Measurements from ENCODE around the gene FIGLA.
A peak's percentile ranks its signal among the peaks of the same experiment; 100 is the strongest.
"Not testable (repeated sequence)": the region's sequence is repeated elsewhere in the genome, so short reads cannot be mapped to it uniquely, and the experiment has no call there.

FIGLA gene

DNA sequence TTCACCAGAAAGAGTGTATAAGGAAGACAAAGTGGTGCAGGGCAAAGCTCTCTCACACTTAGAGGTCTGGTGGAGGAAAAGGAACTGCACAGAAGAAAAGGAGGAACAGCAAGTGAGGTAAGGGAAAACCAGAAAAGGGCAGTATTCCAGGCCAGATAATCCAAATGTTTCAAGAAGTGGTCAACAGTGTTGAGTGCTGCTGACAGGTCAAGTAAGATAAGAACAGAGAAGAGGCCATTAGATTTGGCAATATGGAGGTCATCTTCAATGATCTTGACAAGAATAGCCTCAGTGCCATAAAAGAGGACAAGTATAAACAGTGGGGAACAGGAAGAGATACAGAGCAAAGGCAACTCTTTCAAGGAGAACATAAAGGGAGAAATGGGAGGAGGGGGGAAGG lies 37.4 kb downstream of the FIGLA start:
- TF ChIP-seq GATA1 (IDR thresholded peaks at IDR 0.05; ENCODE audit: low read depth, low read length) = no peak
- TF ChIP-seq POLR2A (IDR thresholded peaks at IDR 0.05; ENCODE audit: low read length) = no peak
- DNase-seq = no peak

DNA sequence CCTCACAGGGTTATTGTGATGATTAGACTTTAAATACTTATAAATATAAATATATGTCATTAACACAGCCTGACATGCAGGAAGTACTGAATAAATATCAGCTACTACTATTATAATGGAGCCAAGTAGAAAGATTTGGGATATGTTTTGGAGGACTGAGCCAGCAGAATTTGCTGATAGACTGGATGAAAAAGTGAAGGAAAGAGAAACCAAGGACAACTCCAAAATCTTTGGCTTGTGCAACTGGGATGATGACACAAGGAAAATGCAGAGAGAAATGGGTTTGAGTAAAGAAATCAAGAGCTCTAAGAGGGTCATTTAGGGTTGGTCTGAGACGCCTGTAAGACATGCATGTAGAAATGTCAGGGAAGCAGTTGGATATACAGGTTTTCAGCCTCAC lies 38.0 kb downstream of the FIGLA start:
- TF ChIP-seq GATA1 (IDR thresholded peaks at IDR 0.05; ENCODE audit: low read depth, low read length) (no peak), POLR2A (IDR thresholded peaks at IDR 0.05; ENCODE audit: low read length) (no peak)
- no peak for DNase-seq

DNA sequence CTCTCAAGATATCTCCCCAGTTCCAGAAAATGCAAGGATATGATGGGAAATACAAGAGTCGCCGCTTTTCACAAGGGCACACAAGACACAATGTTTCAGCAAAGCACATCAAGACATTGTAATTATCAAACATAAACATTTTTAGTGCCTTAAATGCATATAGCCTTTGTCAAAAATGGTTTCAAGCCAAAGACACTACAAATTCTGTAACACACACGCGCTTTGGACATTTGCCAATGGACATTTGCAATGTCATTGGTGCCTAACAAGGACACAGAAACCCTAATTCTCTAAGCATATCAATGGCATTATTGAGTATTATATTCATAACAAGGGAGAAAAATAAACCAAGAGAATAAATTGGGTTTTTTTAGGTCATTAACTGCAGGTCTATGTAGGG lies 38.6 kb downstream of the FIGLA start:
- TF ChIP-seq POLR2A (IDR thresholded peaks at IDR 0.05; ENCODE audit: low read length) (no peak), GATA1 (IDR thresholded peaks at IDR 0.05; ENCODE audit: low read depth, low read length) (no peak)
- peak; percentile 82 to 88 for DNase-seq

DNA sequence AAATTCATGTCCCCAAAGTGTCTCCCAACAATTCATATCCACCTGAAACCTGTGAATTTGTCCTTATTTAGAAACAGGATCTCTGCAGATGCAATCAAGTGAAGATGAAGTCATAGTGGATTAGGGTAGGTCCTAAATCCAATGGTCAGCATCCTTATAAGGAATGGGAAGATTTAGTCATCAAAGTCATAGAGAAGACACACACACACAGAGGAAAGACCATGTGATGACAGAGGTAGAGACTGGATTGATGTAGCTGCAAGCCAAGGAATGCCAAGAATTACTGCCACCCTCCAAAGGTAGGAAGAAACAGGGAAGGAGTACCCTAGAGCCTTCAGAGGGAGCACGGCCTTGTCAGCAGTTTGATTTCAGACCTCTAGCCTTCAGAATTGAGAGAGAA lies 40.1 kb downstream of the FIGLA start:
- no peak for TF ChIP-seq GATA1 (IDR thresholded peaks at IDR 0.05; ENCODE audit: low read depth, low read length)
- no peak for TF ChIP-seq POLR2A (IDR thresholded peaks at IDR 0.05; ENCODE audit: low read length)
- no peak for DNase-seq

DNA sequence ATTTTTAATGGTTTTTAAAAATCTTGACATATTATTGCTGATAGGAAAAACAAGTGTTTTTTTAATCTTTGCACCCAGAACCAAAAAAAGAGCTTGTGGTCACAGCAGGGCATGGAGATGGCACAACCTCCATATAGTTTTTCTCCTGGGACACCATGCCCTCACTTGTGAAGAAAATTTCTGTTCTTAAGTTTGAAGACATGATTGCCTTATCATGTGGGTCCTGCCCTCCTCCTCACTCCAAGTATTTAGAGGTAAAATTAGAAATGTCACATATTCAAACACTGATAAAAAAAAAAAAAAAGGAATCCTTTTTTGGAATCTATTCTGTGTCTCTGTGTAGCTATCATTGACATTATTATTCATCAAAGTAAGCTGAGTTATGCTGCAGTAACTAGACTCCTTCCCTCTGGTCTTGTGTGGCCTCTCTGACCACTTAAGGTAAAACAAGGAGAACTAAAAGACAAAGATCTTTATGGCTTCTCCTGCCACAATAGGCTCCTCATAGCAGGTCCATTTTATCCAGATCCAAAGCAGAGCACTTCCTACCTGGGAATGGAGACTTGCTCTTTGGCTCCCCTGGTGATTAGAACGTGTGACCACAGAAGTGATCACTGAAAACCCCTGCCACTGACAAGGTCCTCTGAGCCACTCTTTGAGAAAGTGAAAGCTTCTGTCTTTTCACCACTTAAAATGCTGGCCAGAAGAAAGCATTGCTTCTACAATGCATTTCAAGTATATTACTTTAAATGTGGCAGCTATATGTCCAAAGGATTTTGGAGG lies 42.2 kb downstream of the FIGLA start:
- no peak for TF ChIP-seq POLR2A (IDR thresholded peaks at IDR 0.05; ENCODE audit: low read length)
- TF ChIP-seq GATA1 (IDR thresholded peaks at IDR 0.05; ENCODE audit: low read depth, low read length) = no peak
- DNase-seq = peak; percentile 14

DNA sequence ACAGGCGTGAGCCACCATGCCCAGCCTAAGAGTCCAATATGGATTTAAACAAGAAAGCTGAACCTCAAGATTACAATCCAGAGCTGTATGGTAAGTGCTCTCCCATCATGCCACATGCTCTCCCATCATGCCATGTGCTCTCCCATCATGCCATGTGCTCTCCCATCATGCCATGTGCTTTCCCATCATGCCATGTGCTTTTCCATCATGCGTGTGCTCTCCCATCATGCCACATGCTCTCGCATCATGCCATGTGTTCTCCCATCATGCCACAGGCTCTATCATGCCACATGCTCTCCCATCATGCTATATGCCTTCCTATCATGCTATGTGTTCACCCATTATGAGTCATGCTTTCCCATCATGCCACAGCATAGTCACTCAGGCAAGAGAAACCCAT lies 43.2 kb downstream of the FIGLA start:
- DNase-seq = peak in 1 of 2 experiments; percentile 9
- TF ChIP-seq POLR2A (IDR thresholded peaks at IDR 0.05; ENCODE audit: low read length) = no peak
- TF ChIP-seq GATA1 (IDR thresholded peaks at IDR 0.05; ENCODE audit: low read depth, low read length) = no peak

DNA sequence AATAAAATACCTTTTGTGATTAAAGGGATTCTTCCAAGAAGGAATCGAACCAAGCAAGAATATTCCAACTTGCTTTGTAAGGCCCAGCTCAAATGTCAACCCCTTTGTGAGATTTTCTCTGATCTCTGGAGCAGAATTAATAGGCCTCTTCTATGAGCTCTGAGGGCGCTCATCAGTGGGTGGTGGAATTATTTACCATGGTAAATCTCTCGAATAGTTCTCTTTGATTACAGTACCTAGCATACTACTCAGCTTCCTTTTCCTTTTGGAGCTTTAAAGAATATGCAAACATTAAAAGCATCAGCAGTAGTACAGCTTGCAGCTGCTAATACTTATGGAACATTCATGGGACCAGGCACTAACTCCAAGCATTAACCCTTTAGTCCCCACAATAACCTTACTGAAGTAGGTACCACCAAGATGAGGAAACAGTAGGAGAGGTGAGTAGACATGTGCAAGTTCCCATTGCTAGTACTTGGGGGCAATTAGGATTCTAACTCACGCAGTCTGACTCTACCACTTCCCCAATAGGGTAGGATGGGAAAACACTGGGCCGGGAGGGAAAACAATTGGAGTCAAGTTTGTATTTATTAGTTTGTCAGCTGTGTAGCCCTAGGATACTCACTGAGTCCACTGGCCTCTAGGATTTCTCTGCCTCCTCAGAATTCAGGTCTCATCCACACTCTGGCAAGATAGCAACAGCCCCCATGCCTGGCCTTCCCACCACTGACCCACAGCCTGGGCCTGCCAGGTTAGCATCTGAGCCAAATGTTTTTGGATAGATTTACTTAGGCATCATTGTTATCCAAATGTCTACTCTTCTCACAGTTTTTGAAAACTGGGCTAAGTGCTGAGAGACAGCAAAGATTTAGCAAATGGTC lies 44.1 kb downstream of the FIGLA start:
- no peak for TF ChIP-seq GATA1 (IDR thresholded peaks at IDR 0.05; ENCODE audit: low read depth, low read length)
- no peak for TF ChIP-seq POLR2A (IDR thresholded peaks at IDR 0.05; ENCODE audit: low read length)
- no peak for DNase-seq

DNA sequence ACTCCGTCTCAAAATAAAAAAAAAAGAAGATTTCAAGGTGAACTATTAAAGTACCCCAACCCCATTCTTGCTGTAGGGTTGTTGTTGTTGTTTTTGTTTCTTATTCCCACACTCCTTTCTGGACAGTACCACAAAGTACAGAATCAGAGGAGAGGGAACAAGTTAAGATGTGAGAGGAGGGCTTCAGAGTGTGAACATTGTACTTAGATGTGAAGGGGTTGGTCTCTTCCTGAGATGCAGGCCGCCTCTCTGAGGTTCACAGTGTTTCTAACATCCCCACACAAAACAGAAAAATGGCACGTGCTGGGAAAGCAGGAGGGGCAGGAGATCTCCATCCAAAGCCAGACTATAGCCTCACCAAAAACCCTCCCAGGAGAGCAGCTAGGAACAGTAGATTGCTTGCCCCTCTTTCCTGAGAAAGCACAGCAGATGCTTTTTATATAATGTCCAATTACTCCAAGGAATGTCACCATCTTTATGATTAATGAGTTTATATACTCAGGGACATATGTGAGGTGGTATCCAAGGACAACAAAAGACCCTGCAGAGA lies 45.1 kb downstream of the FIGLA start:
- no peak for DNase-seq

DNA sequence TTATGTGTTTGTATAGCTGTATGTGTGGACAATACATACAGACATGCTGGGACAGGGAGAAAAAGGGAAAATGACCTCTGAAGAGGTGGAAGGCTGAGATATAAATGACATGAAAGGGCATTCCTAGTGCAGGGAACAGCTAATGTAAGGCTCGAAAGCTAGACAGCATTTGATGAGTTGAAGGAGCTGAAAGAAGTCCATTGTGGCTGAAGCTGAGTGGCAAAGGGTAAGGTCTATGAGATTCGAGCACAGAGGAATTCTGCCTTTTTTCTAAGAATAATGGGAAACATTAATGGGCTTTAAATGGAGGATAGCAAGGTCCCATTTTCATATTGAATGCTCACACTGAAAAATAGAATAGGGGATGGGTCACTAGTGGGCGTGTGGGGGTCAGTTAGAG lies 46.0 kb downstream of the FIGLA start:
- DNase-seq = no peak
- TF ChIP-seq POLR2A (IDR thresholded peaks at IDR 0.05; ENCODE audit: low read length) (no peak), GATA1 (IDR thresholded peaks at IDR 0.05; ENCODE audit: low read depth, low read length) (no peak)

More for the DNA sequence above, 45.1 kb downstream of the FIGLA start:
- TF ChIP-seq POLR2A (IDR thresholded peaks at IDR 0.05; ENCODE audit: low read length) = no peak
- no peak for TF ChIP-seq GATA1 (IDR thresholded peaks at IDR 0.05; ENCODE audit: low read depth, low read length)

DNA sequence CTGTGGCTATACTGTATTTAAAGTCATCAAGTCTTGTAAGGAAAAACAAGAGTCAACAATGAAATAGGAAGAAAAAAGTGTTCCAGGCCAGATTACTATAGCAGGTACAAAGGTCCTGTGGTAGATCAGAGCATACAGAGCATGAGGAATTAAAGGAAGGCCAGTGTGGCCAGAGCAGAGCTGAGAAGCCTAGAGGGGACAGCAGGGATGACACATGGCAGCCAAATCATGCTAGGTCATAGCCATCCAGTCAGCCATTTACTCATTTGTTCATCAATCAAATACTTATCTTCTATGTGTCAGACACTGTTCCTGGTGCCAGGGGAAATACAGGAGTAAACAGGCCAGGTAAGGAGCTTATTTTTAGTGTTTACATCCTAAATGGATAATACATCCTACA lies 46.8 kb downstream of the FIGLA start:
- TF ChIP-seq GATA1 (IDR thresholded peaks at IDR 0.05; ENCODE audit: low read depth, low read length) = no peak
- peak; percentile 8 to 16 for DNase-seq

DNA sequence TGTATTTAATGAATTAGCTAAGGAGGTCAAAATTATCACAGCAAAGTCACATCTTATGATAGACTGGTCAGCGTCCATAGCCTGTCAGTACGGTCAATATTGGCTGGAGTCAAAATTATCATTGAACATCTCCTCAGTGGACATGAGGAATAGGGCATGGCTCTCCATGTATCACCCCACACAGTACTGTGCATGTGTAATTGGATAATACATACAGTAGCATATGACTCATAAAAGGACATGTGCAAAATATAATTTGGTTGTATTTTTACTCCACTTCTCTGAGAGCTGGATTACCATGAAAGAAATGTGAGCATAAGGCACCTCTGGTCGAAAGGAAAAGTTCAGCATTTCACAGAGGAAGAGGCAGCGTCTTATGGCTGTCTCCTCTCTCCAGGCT lies 47.4 kb downstream of the FIGLA start:
- DNase-seq = no peak
- TF ChIP-seq POLR2A (IDR thresholded peaks at IDR 0.05; ENCODE audit: low read length) (no peak), GATA1 (IDR thresholded peaks at IDR 0.05; ENCODE audit: low read depth, low read length) (no peak)

DNA sequence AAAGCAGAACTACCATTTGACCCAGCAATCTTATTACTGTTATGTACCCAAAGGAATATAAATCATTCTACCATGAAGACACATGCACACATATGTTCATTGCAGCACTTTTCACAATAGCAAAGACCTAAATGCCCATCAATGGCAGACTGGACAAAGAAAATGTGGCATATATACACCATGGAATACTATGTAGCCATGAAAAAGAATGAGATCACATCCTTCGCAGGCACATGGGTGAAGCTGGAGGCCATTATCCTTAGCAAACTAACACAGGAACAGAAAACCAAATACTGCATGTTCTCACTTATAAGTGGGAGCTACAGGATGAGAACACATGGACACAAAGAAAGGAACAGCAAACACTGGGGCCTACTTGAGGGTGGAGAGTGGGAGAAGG lies 51.0 kb downstream of the FIGLA start:
- DNase-seq = not testable (repeated sequence)

DNA sequence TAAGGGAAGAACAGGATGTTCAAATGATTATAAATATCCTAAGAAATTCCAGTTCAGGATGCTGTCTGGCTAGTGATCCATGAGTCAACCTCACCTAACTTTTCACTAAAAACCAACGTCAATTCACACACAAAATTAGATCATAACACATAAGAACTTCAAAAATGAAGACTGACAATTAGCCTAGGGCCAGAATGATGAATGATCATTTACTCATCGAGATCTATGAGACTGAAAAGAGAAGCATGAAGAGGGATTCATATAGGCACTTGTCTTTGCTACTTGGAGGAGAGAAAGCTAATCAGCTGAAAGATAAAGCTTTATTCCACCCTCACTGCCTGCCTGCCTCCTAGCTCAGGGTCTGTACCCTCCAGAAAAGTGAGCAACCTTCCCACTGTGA lies 52.3 kb downstream of the FIGLA start:
- DNase-seq = no peak
- TF ChIP-seq POLR2A (IDR thresholded peaks at IDR 0.05; ENCODE audit: low read length) = no peak
- no peak for TF ChIP-seq GATA1 (IDR thresholded peaks at IDR 0.05; ENCODE audit: low read depth, low read length)

DNA sequence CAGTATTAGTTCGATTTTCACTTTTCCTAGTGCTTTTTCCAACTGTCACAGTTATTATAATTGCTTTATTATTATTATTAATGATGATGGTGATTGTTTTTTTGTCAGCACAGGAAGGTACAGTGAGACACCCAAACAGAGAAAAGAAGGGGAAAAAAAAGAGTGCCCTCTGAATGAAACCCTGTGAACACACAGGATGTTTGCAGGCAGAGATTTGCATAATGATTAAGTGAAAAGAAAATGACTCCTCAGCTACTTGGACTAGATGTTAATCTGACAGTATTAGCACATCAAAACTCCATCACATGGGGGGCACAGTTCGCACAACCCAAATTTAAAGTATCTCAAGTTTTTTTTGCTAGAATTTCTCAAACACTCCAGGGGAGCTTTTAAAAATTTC lies 55.4 kb downstream of the FIGLA start:
- TF ChIP-seq POLR2A (IDR thresholded peaks at IDR 0.05; ENCODE audit: low read length) = no peak
- no peak for TF ChIP-seq GATA1 (IDR thresholded peaks at IDR 0.05; ENCODE audit: low read depth, low read length)
- DNase-seq = no peak

All from erythroblast (primary cell).